GM12801 (cell line): ENCODE data around the gene SFI1.

Experiments
- TF ChIP-seq, protein P1 (sequence below): IDR thresholded peaks from one replicate; pipeline ENCODE4 v1.5.1; 2011; ENCODE audit warnings: control low read depth; ENCODE audit not compliant: insufficient read length; ENCODE audit errors: extremely low read depth

The SFI1 gene

GRCh38 chr22:31497148-31497938, 1.0 kb downstream of the SFI1 start:
- TF ChIP-seq, protein P1, sequence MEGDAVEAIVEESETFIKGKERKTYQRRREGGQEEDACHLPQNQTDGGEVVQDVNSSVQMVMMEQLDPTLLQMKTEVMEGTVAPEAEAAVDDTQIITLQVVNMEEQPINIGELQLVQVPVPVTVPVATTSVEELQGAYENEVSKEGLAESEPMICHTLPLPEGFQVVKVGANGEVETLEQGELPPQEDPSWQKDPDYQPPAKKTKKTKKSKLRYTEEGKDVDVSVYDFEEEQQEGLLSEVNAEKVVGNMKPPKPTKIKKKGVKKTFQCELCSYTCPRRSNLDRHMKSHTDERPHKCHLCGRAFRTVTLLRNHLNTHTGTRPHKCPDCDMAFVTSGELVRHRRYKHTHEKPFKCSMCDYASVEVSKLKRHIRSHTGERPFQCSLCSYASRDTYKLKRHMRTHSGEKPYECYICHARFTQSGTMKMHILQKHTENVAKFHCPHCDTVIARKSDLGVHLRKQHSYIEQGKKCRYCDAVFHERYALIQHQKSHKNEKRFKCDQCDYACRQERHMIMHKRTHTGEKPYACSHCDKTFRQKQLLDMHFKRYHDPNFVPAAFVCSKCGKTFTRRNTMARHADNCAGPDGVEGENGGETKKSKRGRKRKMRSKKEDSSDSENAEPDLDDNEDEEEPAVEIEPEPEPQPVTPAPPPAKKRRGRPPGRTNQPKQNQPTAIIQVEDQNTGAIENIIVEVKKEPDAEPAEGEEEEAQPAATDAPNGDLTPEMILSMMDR, result no peak

DNA sequence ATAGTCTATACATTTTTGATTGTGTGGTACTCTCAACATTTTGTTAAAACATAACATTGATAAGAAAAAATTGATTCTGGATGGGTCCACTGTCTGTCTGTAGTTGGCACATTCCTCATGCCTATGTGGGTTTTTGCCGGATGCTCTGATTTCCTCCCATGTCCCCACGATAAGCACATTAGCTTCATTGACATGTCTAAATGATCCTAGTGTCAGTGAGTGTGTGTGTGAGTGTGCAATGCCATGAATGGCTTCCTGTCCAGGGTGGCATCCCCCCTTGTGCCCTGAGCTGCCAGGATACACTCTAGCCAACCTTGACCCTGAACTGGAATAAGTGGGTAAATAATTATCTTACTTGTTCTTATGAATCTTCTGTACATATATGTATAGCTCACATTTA, 5.4 kb downstream of the SFI1 start:
- TF ChIP-seq, protein P1, result no peak

DNA sequence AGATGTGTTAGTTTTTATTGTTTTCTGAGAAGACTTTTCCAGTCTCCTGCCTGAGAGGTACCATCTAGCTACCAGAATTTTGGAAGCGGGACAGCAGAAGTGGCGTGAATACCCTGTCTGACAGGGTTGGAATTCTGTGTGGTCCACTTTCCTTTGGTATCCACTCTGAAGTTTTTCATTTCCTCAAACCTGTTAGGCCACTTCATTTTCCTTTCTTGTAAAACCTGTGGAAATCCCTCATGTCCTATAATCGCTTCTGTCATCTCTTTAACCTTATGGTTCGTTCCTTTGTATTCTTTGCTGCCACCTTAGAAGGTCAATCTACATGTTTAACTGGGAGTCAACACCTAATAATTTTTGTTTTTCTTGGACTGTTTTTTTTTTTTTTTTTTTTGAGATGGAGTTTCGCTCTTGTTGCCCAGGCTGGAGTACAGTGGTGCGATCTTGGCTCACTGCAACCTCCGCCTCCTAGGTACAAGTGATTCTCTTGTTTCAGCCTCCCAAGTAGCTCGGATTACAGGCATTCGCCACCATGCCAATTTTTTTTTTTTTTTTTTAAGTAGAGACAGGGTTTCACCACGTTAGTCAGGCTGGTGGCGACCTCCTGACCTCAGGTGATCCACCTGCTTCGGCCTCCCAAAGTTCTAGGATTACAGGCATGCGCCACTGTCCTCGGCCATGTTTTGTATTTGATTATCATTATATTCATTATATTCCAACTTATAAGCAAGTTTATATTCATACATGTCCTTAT, 7.1 kb downstream of the SFI1 start:
- TF ChIP-seq, protein P1, result no peak

GRCh38 chr22:31504282-31504681, 7.9 kb downstream of the SFI1 start:
- TF ChIP-seq, protein P1, result no peak

DNA sequence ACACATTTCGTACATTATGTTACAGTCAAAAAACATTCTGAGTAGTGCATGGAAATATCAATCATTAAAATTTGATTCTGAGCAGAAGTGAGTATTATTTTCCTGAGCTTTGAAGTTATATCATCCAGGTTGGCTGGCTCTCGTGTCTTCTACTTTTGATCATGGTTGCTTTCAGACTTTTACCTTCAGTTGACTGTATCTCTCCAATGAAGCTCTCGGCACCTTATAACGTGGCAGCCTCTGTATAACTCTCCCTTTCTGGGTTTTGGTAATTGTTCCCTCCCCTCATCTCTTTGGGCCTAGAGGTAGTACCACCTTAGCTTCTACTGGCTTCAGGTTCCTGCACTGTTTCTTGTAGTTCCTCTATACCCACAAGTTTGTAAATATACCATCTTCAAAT, 12.2 kb downstream of the SFI1 start:
- TF ChIP-seq, protein P1, result no peak

GRCh38 chr22:31509061-31509762, 12.9 kb downstream of the SFI1 start:
- TF ChIP-seq, protein P1, result no peak

- TF ChIP-seq, protein P1, result no peak
Measured at GRCh38 chr22:31520051-31520450, 23.7 kb downstream of the SFI1 start.
